NCI-H82 treated with DMSO at 0.1 percent for 48 hours (cell line): ENCODE measurements around the gene SEMA4C.

ENCODE experiments used
- DNase-seq: peaks from one replicate; lab custom pipeline; 2025; ENCODE audit not compliant: unreplicated experiment; lab: John Stamatoyannopoulos, UW

SEMA4C gene

DNA sequence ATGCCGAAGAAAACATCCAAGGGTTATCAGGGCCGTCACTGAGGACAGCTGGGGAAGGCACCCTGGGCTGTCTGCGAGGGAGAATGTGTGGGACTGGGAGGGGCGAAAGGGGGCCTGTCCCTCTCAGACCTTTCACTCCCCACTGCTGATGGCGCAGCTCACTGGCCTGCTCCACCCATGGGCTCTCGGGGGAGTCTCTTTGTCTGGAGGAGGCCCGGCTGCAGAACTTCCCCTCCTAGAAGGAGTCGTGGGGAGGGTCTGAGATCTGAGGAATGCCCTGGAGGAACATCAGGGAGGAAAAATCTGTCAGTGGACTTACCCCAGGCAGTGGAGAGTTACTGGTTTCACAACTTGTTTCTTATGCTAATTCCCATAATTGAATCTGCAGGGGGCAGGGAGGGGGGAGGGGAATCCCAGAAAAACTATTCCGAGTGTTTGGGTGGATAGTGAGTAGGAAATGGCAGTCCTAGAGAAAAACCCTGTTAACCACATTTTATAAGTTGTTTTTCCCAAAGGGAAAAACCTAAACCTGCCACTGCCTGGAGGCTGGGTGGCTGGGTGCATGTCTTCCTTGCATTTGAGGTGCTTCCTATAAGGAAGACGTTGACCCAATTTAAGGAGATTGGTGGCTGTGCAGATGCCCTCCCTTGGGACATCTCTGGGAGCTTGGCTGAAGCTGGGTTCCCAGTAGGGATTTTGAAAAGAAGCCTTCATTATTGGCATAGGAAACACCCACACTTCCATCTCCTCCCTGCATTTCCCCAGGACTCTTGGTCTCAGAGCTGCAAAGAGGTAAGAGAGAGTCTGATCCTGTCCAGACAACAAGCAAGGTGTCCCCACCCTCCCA is 11.7 kb upstream of the SEMA4C start:
- peak; percentile 31 for DNase-seq

- DNase-seq: no peak
Measured at GRCh38 chr2:96880891-96881273, 11.0 kb upstream of the SEMA4C start.

GRCh38 chr2:96879545-96880040 is 9.7 kb upstream of the SEMA4C start:
- DNase-seq: no peak

- no peak for DNase-seq
Measured at GRCh38 chr2:96878796-96879544, 9.1 kb upstream of the SEMA4C start.

GRCh38 chr2:96878171-96878570 is 8.3 kb upstream of the SEMA4C start:
- no peak for DNase-seq

DNA sequence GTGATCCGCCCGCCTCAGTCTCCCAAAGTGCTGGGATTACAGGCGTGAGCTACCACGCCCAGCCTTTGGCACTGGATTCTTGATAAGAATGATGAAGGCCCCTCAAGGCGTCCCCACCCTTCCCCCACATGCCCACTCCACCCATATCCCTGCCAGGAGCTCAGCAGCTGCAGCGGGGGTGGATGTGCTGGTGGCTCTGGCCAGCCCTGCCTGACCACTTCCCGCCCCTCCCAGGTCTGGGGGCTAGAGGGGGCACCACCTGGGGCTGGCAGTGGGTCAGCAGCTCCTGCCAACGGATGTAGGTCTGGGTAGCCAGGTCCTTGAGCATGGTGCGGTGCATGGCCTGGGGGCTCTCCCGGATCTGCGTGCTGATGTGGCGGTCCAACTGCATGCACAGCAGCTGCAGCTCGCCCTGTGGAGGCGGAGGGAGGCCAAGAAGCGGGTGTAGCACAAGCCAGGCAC is 7.8 kb upstream of the SEMA4C start:
- no peak for DNase-seq

DNA sequence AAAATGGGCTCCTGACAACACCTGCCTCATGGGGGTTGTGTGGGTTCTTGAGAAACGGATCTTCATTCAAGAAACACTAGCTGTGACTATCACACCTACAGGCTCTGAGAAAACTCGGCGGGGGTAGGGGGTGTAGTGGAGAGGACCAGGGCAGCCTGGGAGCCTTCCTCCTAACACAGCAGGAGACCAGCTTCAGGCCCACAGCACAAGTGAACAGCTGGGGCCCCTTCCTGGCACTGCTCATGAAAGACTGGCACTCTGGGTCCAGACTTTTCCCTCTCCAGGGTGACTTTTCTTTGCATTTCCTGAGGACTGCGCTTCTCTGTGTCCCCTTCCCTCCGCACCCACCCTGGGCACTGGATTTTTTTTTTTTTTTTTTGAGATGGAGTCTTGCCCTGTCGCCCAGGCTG is 7.2 kb upstream of the SEMA4C start:
- DNase-seq: no peak

DNA sequence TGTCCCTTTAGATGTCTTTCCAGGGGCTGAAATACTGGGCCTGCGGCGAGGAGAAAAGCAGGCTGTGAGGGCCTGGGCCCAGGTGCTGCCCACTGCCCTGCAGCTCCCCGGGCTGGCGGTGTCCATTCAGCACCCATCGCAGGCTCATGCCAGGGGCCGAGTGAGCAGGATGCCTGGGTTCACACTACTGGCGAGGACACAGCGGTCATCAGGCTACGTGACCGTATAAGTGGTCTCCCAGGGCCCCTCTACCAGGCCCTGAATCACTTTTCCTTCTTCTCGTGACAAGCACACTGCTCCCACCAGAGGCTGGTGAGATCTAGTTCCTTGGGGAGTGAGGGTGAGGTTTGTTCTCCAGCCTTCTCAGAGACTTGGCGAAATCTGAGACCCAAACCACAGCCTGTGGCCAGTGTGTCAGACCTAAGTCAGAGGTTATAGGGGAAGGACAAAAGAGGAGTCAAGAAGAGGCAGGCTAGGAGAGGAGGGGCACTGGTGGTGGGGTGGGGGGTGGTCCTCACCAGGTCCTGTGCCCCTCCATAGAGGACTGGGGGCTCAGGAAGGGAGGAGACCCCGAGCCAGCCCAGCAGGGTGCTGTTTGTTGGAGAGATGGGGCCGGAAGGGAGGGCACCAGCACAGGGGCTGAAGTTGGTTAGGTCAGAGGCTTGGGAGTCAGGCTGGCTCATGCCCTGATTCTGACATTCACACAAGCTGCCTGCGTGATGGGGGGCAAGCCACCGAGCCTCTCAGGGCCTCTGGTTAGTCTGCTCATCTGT is 6.6 kb upstream of the SEMA4C start:
- no peak for DNase-seq

- DNase-seq: peak; percentile 77
Measured at GRCh38 chr2:96875498-96876268, 5.8 kb upstream of the SEMA4C start.

DNA sequence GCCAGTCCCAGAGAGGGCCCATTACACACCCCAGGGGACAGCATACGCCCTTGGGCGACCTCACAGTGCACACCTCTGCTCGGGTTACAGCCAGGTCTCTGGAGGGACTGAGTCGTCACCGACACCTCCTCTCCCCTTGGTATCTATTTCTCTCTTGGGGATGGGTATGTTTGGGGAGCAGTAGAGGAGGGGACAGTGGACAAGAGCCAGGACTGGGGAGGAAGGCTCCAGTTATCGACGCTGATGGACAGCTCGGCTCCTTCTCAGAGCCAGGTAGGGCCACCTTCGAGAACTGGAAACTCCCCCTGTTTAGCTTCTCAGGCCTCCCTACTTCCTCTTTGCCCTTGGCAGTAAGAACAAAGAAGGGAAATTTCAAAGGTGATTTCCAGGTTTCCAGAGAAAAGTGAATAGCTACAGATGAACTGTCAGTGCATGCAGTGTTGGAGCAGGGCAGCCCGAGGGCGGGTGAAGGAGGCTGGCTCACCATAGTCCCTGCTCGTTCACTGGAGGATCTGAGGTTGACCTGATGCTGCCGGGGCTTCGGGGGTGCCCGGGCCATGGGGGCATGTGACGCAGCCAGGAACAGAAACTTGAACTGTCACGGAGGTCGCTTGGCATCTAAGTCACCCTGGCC is 4.4 kb upstream of the SEMA4C start:
- DNase-seq: no peak

GRCh38 chr2:96873651-96874096 is 3.8 kb upstream of the SEMA4C start:
- DNase-seq: no peak

DNA sequence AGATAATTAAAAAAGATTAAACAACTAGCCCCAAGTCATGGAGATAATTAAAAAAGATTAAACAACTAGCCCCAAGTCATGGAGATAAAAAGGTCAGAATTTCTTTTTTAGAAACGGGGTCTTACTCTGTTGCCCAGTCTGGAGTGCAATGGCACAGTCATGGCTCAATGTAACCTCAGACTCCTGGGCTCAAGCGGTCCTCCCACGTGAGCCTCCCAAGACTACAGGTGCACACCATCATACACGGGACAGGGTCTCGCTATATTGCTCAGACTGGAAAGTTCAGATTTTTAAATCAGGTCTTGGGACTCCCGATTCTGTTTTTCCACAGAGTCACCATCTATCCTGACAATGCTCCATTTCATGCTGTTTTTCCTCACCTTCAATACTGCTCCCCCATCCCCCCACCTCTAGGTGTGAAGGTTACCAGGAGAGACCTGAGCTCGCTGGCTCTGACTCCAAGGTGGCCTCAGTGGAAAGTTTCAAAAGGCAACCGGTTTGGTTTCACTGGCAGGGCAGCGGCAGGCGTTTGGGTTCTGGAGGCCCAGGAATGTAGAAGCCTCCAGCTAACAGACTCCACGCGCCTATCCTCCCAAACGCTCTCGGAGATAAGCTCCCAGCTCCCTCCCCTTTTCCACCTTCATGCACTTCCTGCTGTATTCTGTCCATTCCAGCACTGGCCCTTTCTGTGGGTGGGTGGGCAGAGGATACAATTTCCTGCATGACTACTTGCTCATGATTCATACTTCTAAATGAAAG is 2.9 kb upstream of the SEMA4C start:
- no peak for DNase-seq

- DNase-seq: no peak
Measured at GRCh38 chr2:96870626-96871255, 861 bp upstream of the SEMA4C start.

GRCh38 chr2:96869281-96869821 is 529 bp downstream of the SEMA4C start:
- DNase-seq: no peak

GRCh38 chr2:96868555-96869280 is 1.2 kb downstream of the SEMA4C start:
- DNase-seq: peak; percentile 22

DNA sequence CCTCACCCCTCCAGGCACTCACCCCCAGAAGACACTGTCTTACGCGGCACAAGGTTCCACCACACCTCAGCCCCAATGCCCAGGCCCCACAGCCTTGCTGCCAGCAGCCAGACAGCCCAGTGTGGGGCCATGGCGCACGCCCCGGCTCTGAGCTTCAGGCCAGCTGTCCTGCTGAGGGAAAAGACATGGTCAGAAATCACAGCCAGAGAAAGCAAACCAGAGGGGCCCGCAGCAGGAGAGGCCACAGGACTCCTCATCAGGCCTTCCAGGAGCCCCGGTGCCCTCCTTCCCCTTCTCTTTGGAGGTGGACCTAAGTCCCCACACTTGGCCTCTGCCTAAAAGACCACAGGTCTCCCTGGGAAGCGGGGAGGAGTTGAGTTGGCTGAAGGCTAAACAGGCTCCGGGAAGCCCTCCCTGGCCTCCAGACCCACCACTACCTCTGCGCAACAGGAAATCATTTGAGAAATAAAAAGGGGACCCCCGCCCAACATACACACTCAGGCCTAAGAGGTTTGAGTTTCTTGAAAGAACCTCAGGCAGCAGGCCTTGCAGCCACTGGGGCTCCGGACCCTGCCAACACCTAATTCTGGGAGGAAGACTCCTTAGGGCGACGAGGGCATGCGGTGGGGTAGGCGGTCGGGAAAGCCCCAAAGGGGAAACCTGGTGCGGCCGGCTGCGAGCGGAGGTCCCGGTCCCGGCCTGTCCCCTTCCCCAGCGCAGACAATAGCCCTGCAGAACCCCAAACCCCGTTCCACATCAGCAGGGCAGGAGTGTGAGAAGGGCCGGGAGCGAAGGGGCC is 1.9 kb downstream of the SEMA4C start:
- no peak for DNase-seq
